ENCODE measurements around the gene DYNC1H1.
"Not testable (repeated sequence)": the region's sequence is repeated elsewhere in the genome, so short reads cannot be mapped to it uniquely, and the experiment has no call there.

Gene DYNC1H1

GRCh38 chr14:101965770-101966722, 1.7 kb downstream of the DYNC1H1 start:
- no peak for DNase-seq

- no peak for DNase-seq
These were observed 2.4 kb downstream of the DYNC1H1 start for GRCh38 chr14:101966742-101967141.

GRCh38 chr14:101968186-101968585, 3.8 kb downstream of the DYNC1H1 start:
- DNase-seq = no peak

GRCh38 chr14:101969481-101969880, 5.1 kb downstream of the DYNC1H1 start:
- DNase-seq = no peak

GRCh38 chr14:101970830-101971400, 6.5 kb downstream of the DYNC1H1 start:
- no peak for DNase-seq

- DNase-seq = not testable (repeated sequence)
These were observed 7.1 kb downstream of the DYNC1H1 start for GRCh38 chr14:101971458-101971857.

GRCh38 chr14:101972126-101972866, 7.9 kb downstream of the DYNC1H1 start:
- DNase-seq = peak; percentile 33

- no peak for DNase-seq
These were observed 9.0 kb downstream of the DYNC1H1 start for GRCh38 chr14:101973356-101973755.

- no peak for DNase-seq
These were observed 10.9 kb downstream of the DYNC1H1 start for GRCh38 chr14:101975231-101975630.

- DNase-seq = no peak
These were observed 13.1 kb downstream of the DYNC1H1 start for GRCh38 chr14:101977311-101978071.

- DNase-seq = no peak
These were observed 15.3 kb downstream of the DYNC1H1 start for GRCh38 chr14:101979666-101980065.

- DNase-seq = no peak
These were observed 15.9 kb downstream of the DYNC1H1 start for GRCh38 chr14:101980251-101980650.

GRCh38 chr14:101980700-101981099, 16.3 kb downstream of the DYNC1H1 start:
- DNase-seq = no peak

GRCh38 chr14:101982621-101983020, 18.2 kb downstream of the DYNC1H1 start:
- no peak for DNase-seq

GRCh38 chr14:101984831-101985230, 20.5 kb downstream of the DYNC1H1 start:
- not testable (repeated sequence) for DNase-seq

- DNase-seq = no peak
These were observed 21.6 kb downstream of the DYNC1H1 start for GRCh38 chr14:101985957-101986356.

- DNase-seq = no peak
These were observed 22.6 kb downstream of the DYNC1H1 start for GRCh38 chr14:101986953-101987352.

GRCh38 chr14:101988377-101988776, 24.0 kb downstream of the DYNC1H1 start:
- DNase-seq = no peak

- no peak for DNase-seq
These were observed 27.0 kb downstream of the DYNC1H1 start for GRCh38 chr14:101991352-101991751.

GRCh38 chr14:101992708-101993107, 28.3 kb downstream of the DYNC1H1 start:
- DNase-seq = no peak

GRCh38 chr14:101997429-101998336, 33.3 kb downstream of the DYNC1H1 start:
- no peak for DNase-seq

- no peak for DNase-seq
These were observed 36.5 kb downstream of the DYNC1H1 start for GRCh38 chr14:102000902-102001301.

All from NCI-H1048 (cell line).